Measurements from ENCODE around the gene FHIT.

FHIT gene

GRCh38 chr3:59772416-59773408 lies 1478.5 kb downstream of the FHIT start:
- no peak for DNase-seq (ENCODE audit: low read depth, low spot score)

DNA sequence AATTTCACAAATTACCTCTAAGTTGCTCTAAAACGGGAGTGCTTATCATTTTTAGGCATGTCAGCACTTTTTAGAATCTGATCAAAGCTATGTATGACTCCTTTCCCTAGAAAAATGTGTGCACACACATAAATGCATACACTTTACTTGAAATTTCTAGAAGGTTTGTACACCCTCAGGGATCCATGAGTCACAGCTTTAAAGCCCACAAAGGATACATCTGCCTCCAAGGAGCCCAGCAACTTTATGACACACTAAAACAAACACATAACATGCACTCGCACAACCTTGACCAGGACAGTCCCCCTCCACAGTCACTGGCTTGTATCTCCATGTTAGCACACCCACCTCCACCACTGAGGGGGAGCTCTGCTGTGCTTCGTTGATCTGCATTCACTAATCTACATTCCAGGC lies 1479.5 kb downstream of the FHIT start:
- DNase-seq (ENCODE audit: low read depth, low spot score): peak; percentile 31

GRCh38 chr3:59769127-59769750 lies 1482.0 kb downstream of the FHIT start:
- no peak for DNase-seq (ENCODE audit: low read depth, low spot score)

DNA sequence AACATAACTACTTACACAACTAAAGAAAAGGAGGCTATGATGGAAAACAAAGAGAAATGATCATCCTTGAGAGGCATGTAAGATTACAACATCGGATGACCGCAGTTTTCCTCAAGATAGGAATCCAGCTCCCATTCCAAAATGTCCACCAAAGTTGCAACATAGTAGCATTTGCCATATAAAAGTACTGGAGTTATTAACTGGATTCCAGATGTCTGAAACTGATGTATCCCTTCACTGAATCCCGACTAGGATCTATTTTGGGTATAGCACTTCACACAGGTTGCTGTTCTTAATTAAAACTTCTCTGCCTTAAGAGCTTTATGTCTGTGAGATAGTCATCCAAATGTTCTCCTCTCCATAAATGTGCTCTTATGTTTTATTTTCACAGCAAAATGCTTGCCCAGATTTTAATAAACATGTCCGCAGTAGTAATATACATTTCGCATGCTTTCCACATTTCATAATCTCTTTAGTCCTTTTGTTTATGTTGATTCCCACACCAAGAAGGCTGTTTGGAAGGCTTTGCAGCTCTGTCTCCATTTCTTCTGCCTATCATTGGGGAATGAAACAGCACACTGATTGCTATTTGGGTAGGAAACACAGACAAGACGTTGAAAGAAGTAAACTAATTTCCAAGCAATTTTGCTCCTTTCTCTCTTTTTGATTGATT lies 1484.9 kb downstream of the FHIT start:
- no peak for DNase-seq (ENCODE audit: low read depth, low spot score)

DNA sequence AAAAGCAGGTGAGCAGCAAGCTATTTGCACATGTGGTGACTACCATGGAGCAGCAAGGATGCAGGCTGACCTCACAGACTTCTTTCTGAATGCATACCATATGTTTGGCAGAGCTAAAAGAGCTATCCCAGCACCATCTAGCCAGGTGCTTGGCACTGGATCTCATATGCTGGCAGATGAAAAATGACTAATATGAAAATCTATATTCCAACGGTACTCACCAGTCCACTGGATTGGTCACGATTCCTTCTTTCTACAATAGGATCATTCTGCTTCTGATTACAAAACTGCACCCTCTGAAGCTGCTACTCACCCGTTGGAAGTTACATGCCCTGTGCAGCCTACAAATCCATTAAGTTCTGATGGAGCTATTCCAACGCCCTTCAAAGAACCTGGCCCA lies 1487.1 kb downstream of the FHIT start:
- DNase-seq (ENCODE audit: low read depth, low spot score): no peak

- DNase-seq (ENCODE audit: low read depth, low spot score): no peak
Measured at GRCh38 chr3:59762941-59763340, 1488.3 kb downstream of the FHIT start.

GRCh38 chr3:59759298-59760031 lies 1491.8 kb downstream of the FHIT start:
- no peak for DNase-seq (ENCODE audit: low read depth, low spot score)

DNA sequence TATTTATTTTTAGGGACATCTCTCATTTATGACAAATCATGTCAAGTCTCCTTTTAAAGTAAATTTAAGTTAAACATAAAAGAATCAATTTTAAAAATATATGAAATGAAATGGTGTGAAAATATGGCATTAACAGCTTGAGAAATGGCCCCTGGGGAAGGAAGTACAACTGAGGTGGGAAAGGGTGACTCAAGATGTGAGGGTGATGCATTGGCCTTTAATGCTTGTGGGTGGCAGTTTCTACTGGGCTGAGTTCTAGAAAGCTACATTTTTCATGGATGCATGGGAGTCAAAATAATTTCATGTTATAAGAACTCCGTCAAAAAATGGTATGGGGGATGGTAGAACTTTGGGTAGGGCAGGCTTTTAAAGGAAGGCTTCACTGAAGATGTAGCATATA lies 1492.6 kb downstream of the FHIT start:
- no peak for DNase-seq (ENCODE audit: low read depth, low spot score)

GRCh38 chr3:59756934-59757333 lies 1494.3 kb downstream of the FHIT start:
- DNase-seq (ENCODE audit: low read depth, low spot score): no peak

GRCh38 chr3:59754456-59755129 lies 1496.7 kb downstream of the FHIT start:
- DNase-seq (ENCODE audit: low read depth, low spot score): no peak

GRCh38 chr3:59753808-59754450 lies 1497.3 kb downstream of the FHIT start:
- no peak for DNase-seq (ENCODE audit: low read depth, low spot score)

GRCh38 chr3:59752925-59753324 lies 1498.3 kb downstream of the FHIT start:
- no peak for DNase-seq (ENCODE audit: low read depth, low spot score)

- no peak for DNase-seq (ENCODE audit: low read depth, low spot score)
Measured at GRCh38 chr3:59751606-59752005, 1499.6 kb downstream of the FHIT start.

- no peak for DNase-seq (ENCODE audit: low read depth, low spot score)
Measured at GRCh38 chr3:59750391-59750790, 1500.9 kb downstream of the FHIT start.

GRCh38 chr3:59749291-59749690 lies 1502.0 kb downstream of the FHIT start:
- no peak for DNase-seq (ENCODE audit: low read depth, low spot score)

GRCh38 chr3:59746585-59746984 lies 1504.7 kb downstream of the FHIT start:
- no peak for DNase-seq (ENCODE audit: low read depth, low spot score)

GRCh38 chr3:59737241-59737640 lies 1514.0 kb downstream of the FHIT start:
- no peak for DNase-seq (ENCODE audit: low read depth, low spot score)

- no peak for DNase-seq (ENCODE audit: low read depth, low spot score)
Measured at GRCh38 chr3:59734061-59734460, 1517.2 kb downstream of the FHIT start.

DNA sequence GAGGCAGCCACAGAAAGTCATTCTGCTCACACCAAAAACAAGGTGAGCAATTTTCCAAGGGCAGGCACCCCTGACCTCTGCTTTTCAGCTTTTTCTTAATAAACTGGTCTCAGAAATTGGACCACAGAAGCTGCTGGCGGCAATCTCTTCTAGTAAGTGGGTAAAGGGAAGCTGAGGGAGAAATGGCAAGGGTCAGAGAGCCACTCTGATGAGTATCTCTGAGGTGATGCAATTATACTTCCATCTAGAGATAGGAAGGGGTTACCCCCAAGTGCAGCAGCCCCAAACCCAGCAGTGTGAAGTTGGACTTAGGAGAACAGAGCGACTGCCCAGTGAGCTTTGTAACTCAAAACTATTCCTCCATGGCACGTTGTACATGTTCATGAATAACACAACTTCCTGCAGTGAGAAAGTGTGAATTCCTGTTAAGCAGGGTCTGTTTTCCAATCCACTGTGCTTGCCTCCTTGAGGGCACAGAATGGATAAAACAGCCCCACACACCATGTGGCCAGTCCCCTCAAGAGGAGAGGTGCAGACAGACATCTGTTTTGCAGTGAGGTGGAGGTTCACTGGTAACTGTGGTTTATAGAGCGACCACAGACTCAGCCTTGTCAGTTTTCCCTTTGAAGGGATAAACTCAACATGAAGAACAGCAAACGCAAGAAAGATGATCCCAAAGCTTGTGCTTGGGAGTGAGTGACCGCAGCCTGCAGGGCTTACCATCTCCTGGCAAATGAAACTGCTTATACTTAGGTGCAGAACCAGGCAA lies 1518.0 kb downstream of the FHIT start:
- no peak for DNase-seq (ENCODE audit: low read depth, low spot score)

GRCh38 chr3:59731943-59732342 lies 1519.3 kb downstream of the FHIT start:
- DNase-seq (ENCODE audit: low read depth, low spot score): no peak
